SU-DHL-6 (cell line): ENCODE results near the gene DHX30.

Source experiments
- EZH2phosphoT487 ChIP-seq: fragments of 200-600 bp; sonication (generic), shearing (Covaris generic); conservative IDR thresholded peaks from 2 replicates; pipeline ENCODE4 v1.6.1; 2018; ENCODE audit warnings: mild to moderate bottlenecking, antibody characterized with exemption, low read length, moderate library complexity, mixed read lengths
- TF ChIP-seq, protein P1 (sequence below): fragments of 200-600 bp; sonication (generic); IDR thresholded peaks from one replicate; pipeline ENCODE4 v1.5.1; 2017; ENCODE audit warnings: antibody characterized with exemption, mild to moderate bottlenecking, low read length, moderate library complexity; ENCODE audit not compliant: insufficient read depth, poor library complexity, severe bottlenecking

DNA sequence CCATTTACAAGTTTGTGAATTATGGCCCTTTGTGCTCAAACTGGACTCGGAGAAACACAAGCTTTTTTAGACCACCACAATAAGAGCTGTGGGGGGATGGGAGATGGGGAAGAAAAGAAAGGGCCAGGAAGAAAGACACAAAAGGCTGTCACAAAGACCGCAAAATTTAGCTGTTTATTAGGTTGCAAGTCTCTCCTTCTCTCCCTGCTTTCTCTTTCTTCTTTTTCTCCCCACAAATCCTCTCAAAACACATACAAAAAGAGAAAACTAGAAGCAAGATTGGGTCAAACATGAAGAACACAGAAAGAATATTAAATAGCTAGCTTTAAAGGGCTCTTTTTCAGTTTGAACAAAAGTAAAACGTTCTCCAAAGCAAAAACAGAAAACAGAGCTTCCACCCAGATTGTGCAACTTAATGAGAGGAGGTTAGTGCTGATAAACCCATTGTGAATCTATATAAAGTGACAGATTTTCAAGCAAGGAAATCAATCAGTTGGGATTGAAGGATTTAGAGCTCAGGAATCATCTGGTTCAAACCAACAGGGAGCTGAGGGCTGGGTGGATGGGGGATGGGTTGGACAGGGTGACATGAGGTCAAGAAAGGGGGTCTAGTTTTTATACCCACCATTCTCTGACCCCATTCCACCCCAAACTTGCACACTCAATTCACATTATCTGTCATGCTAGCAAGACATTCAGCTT lies 87.3 kb downstream of the DHX30 start:
- TF ChIP-seq, protein P1, sequence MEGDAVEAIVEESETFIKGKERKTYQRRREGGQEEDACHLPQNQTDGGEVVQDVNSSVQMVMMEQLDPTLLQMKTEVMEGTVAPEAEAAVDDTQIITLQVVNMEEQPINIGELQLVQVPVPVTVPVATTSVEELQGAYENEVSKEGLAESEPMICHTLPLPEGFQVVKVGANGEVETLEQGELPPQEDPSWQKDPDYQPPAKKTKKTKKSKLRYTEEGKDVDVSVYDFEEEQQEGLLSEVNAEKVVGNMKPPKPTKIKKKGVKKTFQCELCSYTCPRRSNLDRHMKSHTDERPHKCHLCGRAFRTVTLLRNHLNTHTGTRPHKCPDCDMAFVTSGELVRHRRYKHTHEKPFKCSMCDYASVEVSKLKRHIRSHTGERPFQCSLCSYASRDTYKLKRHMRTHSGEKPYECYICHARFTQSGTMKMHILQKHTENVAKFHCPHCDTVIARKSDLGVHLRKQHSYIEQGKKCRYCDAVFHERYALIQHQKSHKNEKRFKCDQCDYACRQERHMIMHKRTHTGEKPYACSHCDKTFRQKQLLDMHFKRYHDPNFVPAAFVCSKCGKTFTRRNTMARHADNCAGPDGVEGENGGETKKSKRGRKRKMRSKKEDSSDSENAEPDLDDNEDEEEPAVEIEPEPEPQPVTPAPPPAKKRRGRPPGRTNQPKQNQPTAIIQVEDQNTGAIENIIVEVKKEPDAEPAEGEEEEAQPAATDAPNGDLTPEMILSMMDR: no peak
- no peak for TF ChIP-seq EZH2phosphoT487
